B cell (primary cell): Measurements from ENCODE around the gene PBX1.

Experiments used
- EZH2 ChIP-seq: IDR thresholded peaks from 2 replicates; pipeline ENCODE4 v1.6.1; 2012; ENCODE audit warnings: borderline replicate concordance, low read depth, mild to moderate bottlenecking, moderate library complexity, low read length; ENCODE audit not compliant: insufficient read depth, poor library complexity, severe bottlenecking
- TF ChIP-seq, protein P1 (sequence below): fragments of 200-600 bp; IDR thresholded peaks from one replicate; pipeline ENCODE4 v1.8.0; 2022; ENCODE audit warnings: antibody characterized with exemption, mild to moderate bottlenecking

DNA sequence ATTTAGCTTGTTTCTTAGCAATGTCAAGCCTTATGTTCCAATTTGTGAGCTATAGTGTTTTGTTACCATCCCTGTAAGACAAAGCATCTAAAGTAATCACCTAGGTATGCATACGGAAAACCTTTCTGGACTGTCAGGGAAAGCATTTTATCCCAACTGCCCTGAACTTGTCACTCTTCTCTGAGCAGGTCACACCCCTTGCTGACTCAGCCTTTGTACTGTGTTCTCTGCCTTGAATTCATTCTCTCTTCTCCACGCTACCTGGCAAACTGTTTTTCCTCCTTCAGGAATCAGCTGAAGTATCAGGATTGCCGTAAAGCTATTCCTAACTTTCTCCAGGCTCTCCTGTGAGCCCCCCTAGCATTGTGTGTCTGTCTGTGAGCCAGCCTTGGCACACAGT lies 54.2 kb downstream of the PBX1 start:
- TF ChIP-seq, protein P1, sequence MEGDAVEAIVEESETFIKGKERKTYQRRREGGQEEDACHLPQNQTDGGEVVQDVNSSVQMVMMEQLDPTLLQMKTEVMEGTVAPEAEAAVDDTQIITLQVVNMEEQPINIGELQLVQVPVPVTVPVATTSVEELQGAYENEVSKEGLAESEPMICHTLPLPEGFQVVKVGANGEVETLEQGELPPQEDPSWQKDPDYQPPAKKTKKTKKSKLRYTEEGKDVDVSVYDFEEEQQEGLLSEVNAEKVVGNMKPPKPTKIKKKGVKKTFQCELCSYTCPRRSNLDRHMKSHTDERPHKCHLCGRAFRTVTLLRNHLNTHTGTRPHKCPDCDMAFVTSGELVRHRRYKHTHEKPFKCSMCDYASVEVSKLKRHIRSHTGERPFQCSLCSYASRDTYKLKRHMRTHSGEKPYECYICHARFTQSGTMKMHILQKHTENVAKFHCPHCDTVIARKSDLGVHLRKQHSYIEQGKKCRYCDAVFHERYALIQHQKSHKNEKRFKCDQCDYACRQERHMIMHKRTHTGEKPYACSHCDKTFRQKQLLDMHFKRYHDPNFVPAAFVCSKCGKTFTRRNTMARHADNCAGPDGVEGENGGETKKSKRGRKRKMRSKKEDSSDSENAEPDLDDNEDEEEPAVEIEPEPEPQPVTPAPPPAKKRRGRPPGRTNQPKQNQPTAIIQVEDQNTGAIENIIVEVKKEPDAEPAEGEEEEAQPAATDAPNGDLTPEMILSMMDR, result no peak
- TF ChIP-seq EZH2, result no peak
